ACHN (cell line): Measurements from ENCODE around the gene PHF21B.
"Not testable (repeated sequence)": the region's sequence is repeated elsewhere in the genome, so short reads cannot be mapped to it uniquely, and the experiment has no call there.

Experiments
- DNase-seq: peaks from one replicate; pipeline ENCODE4 v3.0.0-alpha.2; 2015
- in situ Hi-C: cut with HindIII; loops from 2 replicates; pipeline ENCODE4 v1.10.0; 2017; ENCODE audit warnings: low sequenced_read_pairs, low pct_ligation_motif_present, low pct_unique_long_range_greater_than_20kb

The PHF21B gene

GRCh38 chr22:44929359-44930015 lies 80.3 kb downstream of the PHF21B start:
- in situ Hi-C loops, result no loop called here
- DNase-seq, result no peak

- in situ Hi-C loops, result no loop called here
- DNase-seq, result no peak
Measured at GRCh38 chr22:44928711-44929358, 81.0 kb downstream of the PHF21B start.

- in situ Hi-C loops, result no loop called here
Measured at GRCh38 chr22:44928136-44928463, 81.7 kb downstream of the PHF21B start.

GRCh38 chr22:44927463-44928135 lies 82.2 kb downstream of the PHF21B start:
- no peak for DNase-seq
- in situ Hi-C loops, result no loop called here

More at GRCh38 chr22:44928136-44928463, 81.7 kb downstream of the PHF21B start:
- no peak for DNase-seq

GRCh38 chr22:44926491-44927415 lies 83.1 kb downstream of the PHF21B start:
- DNase-seq, result no peak
- in situ Hi-C loops, result no loop called here

- in situ Hi-C loops, result no loop called here
- DNase-seq, result no peak
Measured at GRCh38 chr22:44926124-44926475, 83.7 kb downstream of the PHF21B start.

GRCh38 chr22:44925465-44926123 lies 84.2 kb downstream of the PHF21B start:
- in situ Hi-C loops, result no loop called here
- DNase-seq, result no peak

- in situ Hi-C loops, result no loop called here
- no peak for DNase-seq
Measured at GRCh38 chr22:44924710-44925109, 85.1 kb downstream of the PHF21B start.

- in situ Hi-C loops, result no loop called here
- DNase-seq, result no peak
Measured at GRCh38 chr22:44924098-44924497, 85.7 kb downstream of the PHF21B start.

GRCh38 chr22:44921766-44922165 lies 88.0 kb downstream of the PHF21B start:
- DNase-seq, in situ Hi-C loops: not testable (repeated sequence)

- DNase-seq, result no peak
- in situ Hi-C loops, result no loop called here
Measured at GRCh38 chr22:44920183-44920582, 89.6 kb downstream of the PHF21B start.

- in situ Hi-C loops, result no loop called here
Measured at GRCh38 chr22:44919691-44920090, 90.1 kb downstream of the PHF21B start.

GRCh38 chr22:44918925-44919392 lies 90.8 kb downstream of the PHF21B start:
- in situ Hi-C loops, result no loop called here
- no peak for DNase-seq

More at GRCh38 chr22:44919691-44920090, 90.1 kb downstream of the PHF21B start:
- DNase-seq, result no peak

GRCh38 chr22:44918166-44918924 lies 91.5 kb downstream of the PHF21B start:
- in situ Hi-C loops, result no loop called here
- DNase-seq, result no peak

- in situ Hi-C loops, result no loop called here
- no peak for DNase-seq
Measured at GRCh38 chr22:44917372-44918165, 92.2 kb downstream of the PHF21B start.

GRCh38 chr22:44916281-44917231 lies 93.2 kb downstream of the PHF21B start:
- no peak for DNase-seq
- in situ Hi-C loops, result no loop called here
